Measurements from ENCODE around the gene PTGR3. TPM values are rescaled to one million over a fixed set of nuclear protein-coding genes. Genes with fewer than 3 reads are reported as not detected.
A peak's percentile ranks its signal among the peaks of the same experiment; 100 is the strongest.

Gene PTGR3
- total RNA-seq, 1 donor from 2014 or later: 26.3 TPM

DNA sequence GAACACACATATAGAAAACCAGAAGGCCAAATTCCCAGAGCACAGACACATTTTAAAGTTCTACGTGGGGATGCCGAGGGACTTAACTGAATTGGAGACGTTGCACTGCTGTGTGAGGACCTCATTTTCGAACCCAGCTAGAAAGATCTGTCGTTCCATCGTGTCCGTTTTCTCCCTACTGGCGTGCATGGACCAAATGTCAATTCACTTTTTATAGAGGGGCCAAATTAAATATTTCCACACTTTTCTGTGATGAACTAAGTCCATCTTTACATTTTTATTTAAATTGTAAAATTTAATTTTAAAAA, 966 bp upstream of the PTGR3 start:
- Mint-ChIP-seq H3K27me3 (ENCODE audit: unreplicated experiment) (peaks cover 31% of the 10 kb centered on the region), H3K36me3 (ENCODE audit: low read depth, unreplicated experiment) (peaks cover 17% of the 10 kb centered on the region)

DNA sequence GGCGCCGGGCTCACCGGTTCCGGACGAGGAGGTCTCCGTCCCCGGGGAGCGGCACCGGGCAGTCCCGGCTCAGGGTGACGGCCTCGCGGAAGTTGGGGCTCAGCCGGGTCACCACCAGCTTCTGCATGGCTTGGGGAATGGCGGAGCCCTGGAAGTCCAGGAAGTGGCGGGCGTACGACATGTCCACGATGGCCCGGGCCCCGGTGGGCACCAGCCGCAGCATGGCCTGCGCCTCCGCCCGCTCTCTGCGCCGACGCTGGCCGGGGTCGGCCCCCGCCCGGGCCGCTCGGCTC, 157 bp downstream of the PTGR3 start:
- DNase-seq (ENCODE audit: low spot score): no peak
- Mint-ChIP-seq H3K9me3 (ENCODE audit: unreplicated experiment) (no peaks in the 10 kb centered on the region), H3K4me1 (ENCODE audit: unreplicated experiment) (peaks cover 51% of the 10 kb centered on the region), H3K27ac (ENCODE audit: unreplicated experiment) (no peak overlapping the region), H3K4me3 (ENCODE audit: unreplicated experiment) (no peak overlapping the region), H3K27me3 (ENCODE audit: unreplicated experiment) (peaks cover 31% of the 10 kb centered on the region), H3K36me3 (ENCODE audit: low read depth, unreplicated experiment) (peaks cover 17% of the 10 kb centered on the region)
- TF ChIP-seq, protein P1, sequence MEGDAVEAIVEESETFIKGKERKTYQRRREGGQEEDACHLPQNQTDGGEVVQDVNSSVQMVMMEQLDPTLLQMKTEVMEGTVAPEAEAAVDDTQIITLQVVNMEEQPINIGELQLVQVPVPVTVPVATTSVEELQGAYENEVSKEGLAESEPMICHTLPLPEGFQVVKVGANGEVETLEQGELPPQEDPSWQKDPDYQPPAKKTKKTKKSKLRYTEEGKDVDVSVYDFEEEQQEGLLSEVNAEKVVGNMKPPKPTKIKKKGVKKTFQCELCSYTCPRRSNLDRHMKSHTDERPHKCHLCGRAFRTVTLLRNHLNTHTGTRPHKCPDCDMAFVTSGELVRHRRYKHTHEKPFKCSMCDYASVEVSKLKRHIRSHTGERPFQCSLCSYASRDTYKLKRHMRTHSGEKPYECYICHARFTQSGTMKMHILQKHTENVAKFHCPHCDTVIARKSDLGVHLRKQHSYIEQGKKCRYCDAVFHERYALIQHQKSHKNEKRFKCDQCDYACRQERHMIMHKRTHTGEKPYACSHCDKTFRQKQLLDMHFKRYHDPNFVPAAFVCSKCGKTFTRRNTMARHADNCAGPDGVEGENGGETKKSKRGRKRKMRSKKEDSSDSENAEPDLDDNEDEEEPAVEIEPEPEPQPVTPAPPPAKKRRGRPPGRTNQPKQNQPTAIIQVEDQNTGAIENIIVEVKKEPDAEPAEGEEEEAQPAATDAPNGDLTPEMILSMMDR (IDR thresholded peaks at IDR 0.05; ENCODE audit: unreplicated experiment): no peak

More for the DNA sequence above, 966 bp upstream of the PTGR3 start:
- TF ChIP-seq, protein P1 (IDR thresholded peaks at IDR 0.05; ENCODE audit: unreplicated experiment): no peak
- Mint-ChIP-seq H3K27ac (ENCODE audit: unreplicated experiment) (peak overlapping the region; percentile 92), H3K9me3 (ENCODE audit: unreplicated experiment) (no peaks in the 10 kb centered on the region), H3K4me1 (ENCODE audit: unreplicated experiment) (peaks cover 51% of the 10 kb centered on the region), H3K4me3 (ENCODE audit: unreplicated experiment) (peak overlapping the region; percentile 98)
- peak; percentile 13 for DNase-seq (ENCODE audit: low spot score)

DNA sequence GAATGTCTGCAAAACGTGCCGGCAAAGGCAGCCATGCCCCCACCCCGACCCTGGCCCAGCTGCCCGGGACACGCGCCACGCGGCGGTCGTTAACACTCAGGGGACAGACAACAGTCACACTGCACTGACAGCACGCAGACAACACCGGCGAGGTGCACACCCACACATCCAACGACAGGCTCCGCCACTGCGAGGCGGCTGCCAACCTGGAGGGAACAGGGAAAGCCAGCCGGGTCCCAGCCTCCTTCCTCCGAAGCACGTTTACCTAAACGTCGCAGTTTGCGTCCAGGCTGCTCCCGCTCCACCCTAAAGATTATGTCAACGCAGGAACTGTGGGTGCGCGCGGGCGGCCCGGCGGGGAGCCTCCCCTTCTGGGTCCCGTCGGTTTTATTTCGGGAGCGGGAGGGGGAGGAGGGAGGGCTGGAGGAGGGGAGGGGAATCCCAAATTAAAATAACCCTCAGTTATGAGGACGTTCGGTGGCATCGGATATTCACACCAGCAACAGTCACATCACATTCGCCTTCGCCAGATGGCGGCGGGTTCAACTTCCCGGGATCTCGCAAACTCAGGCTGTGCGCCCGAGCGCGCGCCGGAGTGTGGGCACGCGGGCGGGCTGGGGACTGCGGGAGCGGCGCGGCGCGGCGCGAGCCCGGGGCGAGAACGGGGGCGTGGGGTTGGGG, 644 bp downstream of the PTGR3 start:
- Mint-ChIP-seq H3K9me3 (ENCODE audit: unreplicated experiment) (no peaks in the 10 kb centered on the region), H3K36me3 (ENCODE audit: low read depth, unreplicated experiment) (peaks cover 17% of the 10 kb centered on the region), H3K27me3 (ENCODE audit: unreplicated experiment) (peaks cover 31% of the 10 kb centered on the region), H3K4me1 (ENCODE audit: unreplicated experiment) (peaks cover 51% of the 10 kb centered on the region), H3K4me3 (ENCODE audit: unreplicated experiment) (peak overlapping the region; percentile 95), H3K27ac (ENCODE audit: unreplicated experiment) (peak overlapping the region; percentile 74)
- peak; percentile 60 for DNase-seq (ENCODE audit: low spot score)
- TF ChIP-seq, protein P1 (IDR thresholded peaks at IDR 0.05; ENCODE audit: unreplicated experiment): no peak

DNA sequence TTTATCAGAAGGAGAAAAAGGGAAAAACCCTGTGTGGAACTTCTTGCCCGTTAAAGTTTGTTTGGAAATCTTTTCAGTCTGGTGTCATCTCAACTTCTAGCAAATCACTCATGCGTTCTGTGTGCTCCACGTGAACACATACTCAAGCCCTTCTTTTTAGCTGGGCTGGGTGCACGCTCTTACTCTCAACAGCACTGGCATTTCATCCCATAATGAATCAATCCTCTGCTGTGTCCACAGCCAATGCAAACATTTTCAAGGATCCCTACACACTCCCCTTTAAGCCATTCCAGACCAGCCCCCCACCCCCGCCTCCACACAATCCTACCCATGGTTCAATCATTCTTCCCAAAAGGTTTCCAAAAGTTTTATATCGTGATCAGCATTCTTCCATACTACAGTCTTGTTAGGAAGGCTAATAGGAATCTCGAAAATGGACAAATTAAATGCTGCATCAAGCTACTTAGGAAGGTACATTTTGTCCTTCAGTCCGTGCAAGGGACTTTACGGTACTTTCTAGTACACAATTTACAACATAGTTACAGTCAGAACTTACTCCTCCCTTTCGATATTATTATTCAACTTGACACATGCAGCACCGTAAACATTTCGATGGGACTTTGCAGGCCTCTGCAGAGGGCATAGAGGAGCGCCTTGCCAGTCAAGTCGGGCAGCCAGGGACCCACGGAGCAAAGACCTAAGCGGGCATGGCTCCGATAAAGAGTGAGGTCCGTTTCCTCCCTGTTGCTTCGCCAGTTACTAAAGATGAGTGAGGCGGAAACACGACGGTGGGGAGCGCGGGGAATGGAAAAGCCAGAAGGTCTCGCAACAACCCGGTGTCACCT, 1.4 kb downstream of the PTGR3 start:
- Mint-ChIP-seq H3K36me3 (ENCODE audit: low read depth, unreplicated experiment) (peaks cover 15% of the 10 kb centered on the region), H3K4me1 (ENCODE audit: unreplicated experiment) (peaks cover 45% of the 10 kb centered on the region)
- DNase-seq (ENCODE audit: low spot score): peak; percentile 13

More for the DNA sequence above, 1.4 kb downstream of the PTGR3 start:
- Mint-ChIP-seq H3K4me3 (ENCODE audit: unreplicated experiment) (peak overlapping the region; percentile 95), H3K27ac (ENCODE audit: unreplicated experiment) (peak overlapping the region; percentile 74), H3K9me3 (ENCODE audit: unreplicated experiment) (no peaks in the 10 kb centered on the region), H3K27me3 (ENCODE audit: unreplicated experiment) (peaks cover 29% of the 10 kb centered on the region)
- TF ChIP-seq, protein P1 (IDR thresholded peaks at IDR 0.05; ENCODE audit: unreplicated experiment): no peak
